ENCODE results near the gene VWA2.

- TF ChIP-seq ELF4 (IDR thresholded peaks at IDR 0.05) (no peak), ZNF384 (IDR thresholded peaks at IDR 0.05) (no peak), FOXM1 (IDR thresholded peaks at IDR 0.05; ENCODE audit: borderline replicate concordance) (no peak), SP1 (IDR thresholded peaks at IDR 0.05) (no peak), PKNOX1 (IDR thresholded peaks at IDR 0.05) (no peak)
Measured at GRCh38 chr10:114282526-114282925, 43.5 kb downstream of the VWA2 start.

Measured in HEK293T (cell line).